ENCODE measurements around the gene COA1.

- TF ChIP-seq POLR2AphosphoS5 (IDR thresholded peaks at IDR 0.05; ENCODE audit: borderline replicate concordance, low read depth, low read length) (no peak; the same call in 1 of the 2 replicates), EZH2 (IDR thresholded peaks at IDR 0.05) (no peak), FOXP2 (optimal IDR thresholded peaks at IDR 0.05; ENCODE audit: control extremely low read depth, extremely low read length, insufficient read depth) (no peak)
Measured at GRCh38 chr7:43758029-43758821, 28.9 kb upstream of the COA1 start, which contains the start of gene BLVRA.

All from SK-N-MC (cell line).